ENCODE data around the gene HSPA1L.
A peak's percentile ranks its signal among the peaks of the same experiment; 100 is the strongest.
"Not testable (repeated sequence)": the region's sequence is repeated elsewhere in the genome, so short reads cannot be mapped to it uniquely, and the experiment has no call there.

The HSPA1L gene

DNA sequence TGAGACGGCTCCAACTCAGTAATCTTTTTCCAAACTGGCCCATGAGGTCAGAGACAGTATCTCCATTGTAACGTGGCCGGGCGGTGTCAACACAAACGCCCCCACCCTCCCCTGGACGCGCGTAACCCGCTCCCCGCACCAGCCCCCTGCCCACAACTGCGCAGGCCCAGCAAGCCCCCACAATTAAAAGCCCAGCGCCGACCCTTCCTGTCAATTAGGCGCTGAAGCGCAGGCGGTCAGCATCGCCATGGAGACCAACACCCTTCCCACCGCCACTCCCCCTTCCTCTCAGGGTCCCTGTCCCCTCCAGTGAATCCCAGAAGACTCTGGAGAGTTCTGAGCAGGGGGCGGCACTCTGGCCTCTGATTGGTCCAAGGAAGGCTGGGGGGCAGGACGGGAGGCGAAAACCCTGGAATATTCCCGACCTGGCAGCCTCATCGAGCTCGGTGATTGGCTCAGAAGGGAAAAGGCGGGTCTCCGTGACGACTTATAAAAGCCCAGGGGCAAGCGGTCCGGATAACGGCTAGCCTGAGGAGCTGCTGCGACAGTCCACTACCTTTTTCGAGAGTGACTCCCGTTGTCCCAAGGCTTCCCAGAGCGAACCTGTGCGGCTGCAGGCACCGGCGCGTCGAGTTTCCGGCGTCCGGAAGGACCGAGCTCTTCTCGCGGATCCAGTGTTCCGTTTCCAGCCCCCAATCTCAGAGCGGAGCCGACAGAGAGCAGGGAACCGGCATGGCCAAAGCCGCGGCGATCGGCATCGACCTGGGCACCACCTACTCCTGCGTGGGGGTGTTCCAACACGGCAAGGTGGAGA is at the start of gene HSPA1L, which contains the start of gene HSPA1A:
HSPA1L (minus strand) TSS at position 259 of the 814 bp plus-strand sequence. CDS start 3,311 bp downstream, outside the sequence.
HSPA1A (plus strand) TSS at position 519 of the 814 bp plus-strand sequence; CDS start at position 733, 214 bp downstream.
- Mint-ChIP-seq H3K4me3 (peak within 1 kb of the TSS; percentile 98), H3K9me3 (no peaks in the 10 kb centered on the region), H3K36me3 (peaks cover 4% of the 10 kb centered on the region), H3K27me3 (no peaks in the 10 kb centered on the region), H3K4me1 (peaks cover 34% of the 10 kb centered on the region), H3K27ac (peak within 1 kb of the TSS; percentile 91)
- ATAC-seq, result peak; percentile 82

DNA sequence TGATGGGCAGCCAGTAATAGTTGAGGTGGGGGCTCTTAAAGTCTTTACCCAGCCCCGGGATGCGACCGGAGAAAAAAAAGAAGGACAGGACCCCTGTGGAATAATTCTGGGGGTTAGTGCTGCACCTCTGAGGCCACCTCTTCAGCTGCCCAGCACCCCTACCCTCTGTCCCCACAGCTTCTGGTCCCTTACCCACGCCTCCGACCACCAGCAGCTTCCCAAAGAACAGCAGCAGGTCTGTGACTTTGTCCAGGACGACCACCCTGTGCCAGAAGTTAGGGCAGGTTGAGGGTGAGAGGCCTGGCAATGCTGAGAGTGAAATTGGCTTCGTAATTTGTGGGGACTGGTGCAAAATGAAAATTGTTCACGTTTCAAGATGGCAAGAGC is 49.7 kb upstream of the HSPA1L start:
- Mint-ChIP-seq H3K4me3 (no peak overlapping the region), H3K27ac (no peak overlapping the region), H3K27me3 (no peaks in the 10 kb centered on the region), H3K36me3 (peaks cover 11% of the 10 kb centered on the region), H3K4me1 (peaks cover 28% of the 10 kb centered on the region), H3K9me3 (no peaks in the 10 kb centered on the region)
- no peak for ATAC-seq

DNA sequence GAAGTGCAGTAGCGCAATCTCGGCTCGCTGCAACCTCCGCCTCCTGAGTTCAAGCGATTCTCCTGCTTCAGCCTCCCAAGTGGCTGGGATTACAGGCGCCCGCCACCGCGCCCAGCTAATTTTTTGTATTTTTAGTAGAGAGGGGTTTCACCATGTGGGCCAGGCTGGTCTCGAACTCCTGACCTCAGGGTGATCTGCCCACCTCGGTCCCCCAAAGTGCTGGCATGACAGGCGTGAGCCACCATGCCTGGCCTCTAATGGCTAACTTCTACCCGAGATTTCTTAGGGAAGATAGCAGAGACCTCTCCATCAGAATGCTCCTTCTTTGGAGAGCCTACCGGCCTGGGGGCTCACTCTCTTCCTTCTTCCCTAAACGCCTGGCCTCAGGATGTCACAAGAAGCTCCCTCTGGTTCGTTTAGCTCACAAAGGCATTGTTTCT is 49.1 kb upstream of the HSPA1L start:
- not testable (repeated sequence) for H3K9me3 Mint-ChIP-seq, H3K27me3 Mint-ChIP-seq, ATAC-seq
- H3K27ac Mint-ChIP-seq, result peak overlapping the region; percentile 91
- peak overlapping the region; percentile 96 for H3K4me3 Mint-ChIP-seq
- H3K36me3 Mint-ChIP-seq, result peaks cover 17% of the 10 kb centered on the region
- peaks cover 28% of the 10 kb centered on the region for H3K4me1 Mint-ChIP-seq

DNA sequence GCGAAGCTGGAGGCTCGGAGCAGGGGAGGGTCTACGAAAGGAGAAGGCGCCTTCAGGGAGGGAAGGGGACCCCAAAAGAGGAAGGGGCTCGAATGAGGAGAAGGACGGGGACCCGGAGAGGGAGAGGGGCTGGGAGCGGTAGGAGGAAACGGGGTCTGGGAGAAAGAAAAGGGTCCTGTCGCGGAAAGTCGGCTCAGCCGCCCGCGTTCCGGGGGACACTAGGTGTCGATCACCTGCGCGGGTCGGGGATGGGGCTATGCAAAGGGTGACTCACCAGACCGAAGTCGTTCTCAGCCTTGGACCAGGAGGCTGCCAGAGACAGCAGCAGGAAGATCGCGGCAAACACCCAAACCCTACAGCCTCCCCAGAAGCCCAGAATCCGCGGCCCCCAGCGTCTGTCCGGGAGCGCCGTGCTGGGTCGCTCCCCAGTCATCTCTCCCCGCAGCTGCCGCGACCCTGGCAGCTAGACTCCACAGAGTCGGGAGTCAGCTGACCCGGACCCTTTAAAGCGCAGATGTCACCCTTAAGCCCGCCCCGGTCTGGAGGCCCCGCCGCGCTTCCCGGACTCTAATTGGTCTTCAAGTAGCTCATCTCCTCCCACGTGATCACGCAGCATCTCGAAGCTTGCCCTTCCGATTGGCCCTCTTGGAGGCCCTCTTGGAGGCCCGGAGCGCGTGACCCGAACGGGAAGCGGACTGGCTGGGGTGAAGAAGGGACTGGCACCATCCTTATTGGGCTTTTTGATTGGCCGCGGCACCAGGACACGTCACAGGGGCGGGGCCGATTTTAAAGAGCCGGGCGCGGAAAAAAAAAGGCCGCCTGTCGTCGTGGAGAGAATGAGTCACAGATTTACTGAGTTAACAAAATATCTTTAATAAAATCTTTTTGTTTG is 47.5 kb upstream of the HSPA1L start, which contains the start of gene NEU1:
NEU1 (minus strand) TSS at position 478 of the 892 bp plus-strand sequence; CDS start at position 433, 45 bp downstream.
- peaks cover 28% of the 10 kb centered on the region for H3K4me1 Mint-ChIP-seq
- H3K36me3 Mint-ChIP-seq, result peaks cover 25% of the 10 kb centered on the region
- no peaks in the 10 kb centered on the region for H3K9me3 Mint-ChIP-seq
- no peaks in the 10 kb centered on the region for H3K27me3 Mint-ChIP-seq
- ATAC-seq, result peak; percentile 98
- H3K4me3 Mint-ChIP-seq, result peak within 1 kb of the TSS; percentile 96
- peak within 1 kb of the TSS; percentile 91 for H3K27ac Mint-ChIP-seq

DNA sequence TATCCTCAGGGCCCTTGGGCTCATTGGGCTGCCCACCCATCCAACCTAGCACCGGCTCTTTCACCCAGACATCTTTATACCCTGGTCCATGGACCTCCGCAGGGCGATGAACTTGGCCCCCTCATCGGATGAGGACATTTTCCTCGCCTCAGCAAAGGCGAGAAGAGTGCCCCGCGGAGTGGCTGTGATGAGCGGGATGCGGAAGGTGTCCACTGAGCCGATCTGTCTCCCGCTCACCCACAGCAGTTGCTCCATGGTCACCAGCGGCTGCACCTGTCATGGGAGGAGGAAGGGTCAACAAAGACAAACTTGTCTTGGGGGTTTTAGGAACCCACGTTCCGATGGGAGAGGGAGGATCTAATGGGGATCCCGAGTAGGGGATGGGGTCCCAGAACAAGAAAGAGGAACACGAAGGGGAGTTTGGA is 46.8 kb upstream of the HSPA1L start:
- ATAC-seq, result no peak
- Mint-ChIP-seq H3K36me3 (peaks cover 31% of the 10 kb centered on the region), H3K9me3 (no peaks in the 10 kb centered on the region), H3K27me3 (no peaks in the 10 kb centered on the region), H3K27ac (peak overlapping the region; percentile 91), H3K4me1 (peaks cover 28% of the 10 kb centered on the region), H3K4me3 (peak overlapping the region; percentile 96)

DNA sequence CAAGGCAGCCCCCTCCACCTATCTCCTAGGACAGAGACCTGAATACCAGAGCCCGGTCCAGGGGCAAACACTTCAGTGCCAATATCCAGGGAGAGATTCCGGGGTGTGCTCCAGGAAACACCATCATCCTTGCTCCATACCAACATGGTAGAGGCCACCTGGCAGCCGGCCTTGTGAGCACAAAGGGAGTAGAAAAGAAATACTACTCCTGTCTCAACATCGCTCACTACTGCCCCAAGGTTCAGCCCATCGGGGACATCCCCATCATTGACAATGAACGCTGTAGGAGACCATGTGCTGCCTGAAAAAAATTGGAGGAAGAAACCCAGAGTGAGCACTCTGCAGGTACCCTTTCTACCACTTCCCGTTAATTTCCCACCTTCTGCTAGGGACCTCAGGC is 46.1 kb upstream of the HSPA1L start:
- H3K4me1 Mint-ChIP-seq, result peaks cover 28% of the 10 kb centered on the region
- no peaks in the 10 kb centered on the region for H3K9me3 Mint-ChIP-seq
- no peaks in the 10 kb centered on the region for H3K27me3 Mint-ChIP-seq
- peak overlapping the region; percentile 91 for H3K27ac Mint-ChIP-seq
- no peak for ATAC-seq
- H3K4me3 Mint-ChIP-seq, result peak overlapping the region; percentile 96
- H3K36me3 Mint-ChIP-seq, result peaks cover 36% of the 10 kb centered on the region

DNA sequence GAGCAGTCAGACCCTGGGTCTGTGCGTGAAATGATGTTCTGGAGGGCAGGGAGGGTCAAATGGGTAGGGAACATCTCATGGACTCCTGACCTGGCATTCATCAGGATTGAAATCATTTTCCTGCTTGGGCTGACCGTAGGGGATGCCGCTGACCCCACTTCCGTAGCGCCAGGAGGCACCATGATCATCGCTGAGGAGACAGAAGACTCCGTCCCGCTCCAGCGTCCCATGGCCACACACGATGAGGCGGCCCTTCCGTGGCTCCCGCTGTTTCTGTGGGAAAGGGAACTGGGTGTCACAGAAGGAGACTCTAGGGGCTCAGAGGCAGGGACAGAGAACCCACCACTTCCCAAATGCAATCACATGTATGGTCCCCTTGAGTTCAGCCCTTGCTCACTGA is 45.3 kb upstream of the HSPA1L start:
- Mint-ChIP-seq H3K4me3 (no peak overlapping the region), H3K36me3 (peaks cover 36% of the 10 kb centered on the region), H3K4me1 (peaks cover 28% of the 10 kb centered on the region), H3K27ac (no peak overlapping the region), H3K27me3 (no peaks in the 10 kb centered on the region), H3K9me3 (no peaks in the 10 kb centered on the region)
- no peak for ATAC-seq

DNA sequence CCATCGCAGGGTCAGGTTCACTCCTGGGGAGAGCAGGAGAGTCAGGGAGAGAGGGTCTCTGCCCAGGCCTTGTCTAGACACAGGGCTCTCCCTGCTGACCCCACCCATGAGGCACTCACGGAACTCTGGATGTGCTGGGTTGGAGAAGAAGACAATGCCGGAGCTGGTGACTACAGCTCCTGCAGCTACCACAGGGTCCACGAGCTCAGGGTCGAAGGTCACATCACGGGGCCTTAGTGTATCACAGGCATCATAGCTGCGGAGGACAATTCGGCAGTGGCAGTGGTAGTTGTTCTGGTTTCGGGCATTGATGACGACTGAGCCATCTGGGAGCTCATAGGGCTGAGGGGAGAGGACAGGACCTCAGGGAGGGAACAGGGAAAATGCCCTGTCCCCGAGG is 44.8 kb upstream of the HSPA1L start:
- Mint-ChIP-seq H3K4me3 (no peak overlapping the region), H3K36me3 (peaks cover 36% of the 10 kb centered on the region), H3K4me1 (peaks cover 28% of the 10 kb centered on the region), H3K27ac (no peak overlapping the region), H3K9me3 (no peaks in the 10 kb centered on the region), H3K27me3 (no peaks in the 10 kb centered on the region)
- no peak for ATAC-seq

DNA sequence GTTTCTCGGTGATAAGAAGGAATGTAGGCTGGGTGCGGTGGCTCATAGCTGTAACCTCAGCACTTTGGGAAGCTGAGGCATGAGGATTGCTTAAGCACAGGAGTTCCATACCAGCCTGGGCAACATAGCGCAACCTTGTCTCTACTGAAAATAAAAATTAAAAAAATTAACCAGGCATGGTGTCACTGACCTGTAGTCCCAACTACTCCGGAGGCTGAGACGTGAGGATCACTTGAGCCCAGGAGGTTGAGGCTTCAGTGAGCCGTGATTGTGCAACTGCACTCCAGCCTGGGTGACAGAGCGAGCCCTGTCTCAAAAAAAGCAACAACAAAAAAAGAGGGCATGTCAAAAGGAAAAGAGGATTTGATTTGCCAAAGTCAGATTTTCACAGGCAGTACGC is 43.6 kb upstream of the HSPA1L start:
- Mint-ChIP-seq H3K36me3 (peaks cover 36% of the 10 kb centered on the region), H3K27ac (no peak overlapping the region), H3K4me1 (peaks cover 17% of the 10 kb centered on the region), H3K4me3 (no peak overlapping the region), H3K27me3 (no peaks in the 10 kb centered on the region), H3K9me3 (no peaks in the 10 kb centered on the region)
- no peak for ATAC-seq

DNA sequence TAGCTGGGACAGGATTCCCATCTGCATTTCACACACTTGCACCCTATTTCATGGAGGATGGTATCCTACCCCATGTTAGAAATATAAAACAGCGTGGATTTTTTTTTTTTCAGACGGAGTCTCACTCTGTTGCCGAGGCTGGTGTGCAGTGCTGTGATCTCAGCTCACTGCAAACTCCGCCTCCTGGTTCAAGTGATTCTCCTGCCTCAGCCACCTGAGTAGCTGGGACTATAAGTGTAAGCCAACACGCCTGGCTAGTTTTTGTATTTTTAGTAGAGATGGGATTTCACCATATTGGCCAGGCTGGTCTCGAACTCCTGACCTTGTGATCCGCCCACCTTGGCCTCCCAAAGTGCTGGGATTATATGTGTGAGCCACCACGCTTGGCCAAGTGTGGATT is 42.7 kb upstream of the HSPA1L start:
- H3K9me3 Mint-ChIP-seq, H3K4me3 Mint-ChIP-seq, H3K27ac Mint-ChIP-seq, H3K27me3 Mint-ChIP-seq, ATAC-seq: not testable (repeated sequence)
- Mint-ChIP-seq H3K36me3 (peaks cover 38% of the 10 kb centered on the region), H3K4me1 (peaks cover 13% of the 10 kb centered on the region)

DNA sequence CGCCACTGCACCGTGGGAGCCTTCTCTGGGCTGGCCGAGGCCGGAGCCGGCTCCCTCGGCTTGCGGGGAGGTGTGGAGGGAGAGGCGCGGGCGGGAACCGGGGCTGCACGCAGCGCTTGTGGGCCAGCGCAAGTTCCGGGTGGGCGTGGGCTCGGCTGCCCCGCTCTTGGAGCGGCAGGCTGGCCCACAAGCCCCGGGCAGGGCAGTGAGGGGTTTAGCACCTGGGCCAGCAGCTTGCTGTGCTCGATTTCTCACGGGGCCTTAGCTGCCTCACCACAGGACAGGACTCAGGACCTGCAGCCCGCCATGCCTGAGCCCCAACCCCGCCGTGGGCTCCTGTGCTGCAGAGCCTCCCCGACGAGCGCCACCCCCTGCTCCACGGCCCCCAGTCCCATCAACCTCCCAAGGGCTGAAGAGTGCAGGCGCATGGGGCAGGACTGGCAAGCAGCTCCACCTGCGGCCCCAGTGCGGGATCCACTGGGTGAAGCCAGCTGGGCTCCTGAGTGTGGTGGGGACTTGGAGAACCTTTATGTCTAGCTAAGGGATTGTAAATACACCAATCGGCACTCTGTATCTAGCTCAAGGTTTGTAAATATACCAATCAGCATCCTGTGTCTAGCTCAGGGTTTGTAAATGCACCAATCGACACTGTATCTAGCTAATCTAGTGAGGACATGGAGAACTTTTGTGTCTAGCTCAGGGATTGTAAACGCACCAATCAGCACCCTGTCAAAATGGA is 37.1 kb upstream of the HSPA1L start:
- H3K9me3 Mint-ChIP-seq, ATAC-seq, H3K27ac Mint-ChIP-seq: not testable (repeated sequence)

DNA sequence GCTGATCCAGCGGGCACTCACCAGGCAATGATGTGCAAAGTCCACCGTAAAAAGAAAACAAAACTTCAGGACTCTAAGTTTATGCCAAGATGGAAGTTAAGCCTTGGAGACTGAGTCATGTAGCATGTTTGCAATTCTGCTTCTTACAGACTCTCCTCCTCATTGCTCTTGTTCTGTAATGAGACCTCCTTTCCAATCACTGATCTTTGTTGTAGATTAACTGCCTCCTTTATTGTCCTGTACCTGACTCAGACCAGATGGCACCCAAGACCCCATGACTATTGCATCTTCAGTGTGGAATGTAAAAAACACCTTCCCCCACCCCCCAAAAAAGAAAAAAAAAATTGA is 36.4 kb upstream of the HSPA1L start:
- Mint-ChIP-seq H3K36me3 (peaks cover 12% of the 10 kb centered on the region), H3K9me3 (no peaks in the 10 kb centered on the region), H3K27me3 (no peaks in the 10 kb centered on the region), H3K4me1 (no peaks in the 10 kb centered on the region), H3K4me3 (no peak overlapping the region), H3K27ac (no peak overlapping the region)
- ATAC-seq, result no peak

More for the DNA sequence above, 37.1 kb upstream of the HSPA1L start:
- H3K4me1 Mint-ChIP-seq, H3K27me3 Mint-ChIP-seq, H3K4me3 Mint-ChIP-seq: not testable (repeated sequence)
- peaks cover 18% of the 10 kb centered on the region for H3K36me3 Mint-ChIP-seq

DNA sequence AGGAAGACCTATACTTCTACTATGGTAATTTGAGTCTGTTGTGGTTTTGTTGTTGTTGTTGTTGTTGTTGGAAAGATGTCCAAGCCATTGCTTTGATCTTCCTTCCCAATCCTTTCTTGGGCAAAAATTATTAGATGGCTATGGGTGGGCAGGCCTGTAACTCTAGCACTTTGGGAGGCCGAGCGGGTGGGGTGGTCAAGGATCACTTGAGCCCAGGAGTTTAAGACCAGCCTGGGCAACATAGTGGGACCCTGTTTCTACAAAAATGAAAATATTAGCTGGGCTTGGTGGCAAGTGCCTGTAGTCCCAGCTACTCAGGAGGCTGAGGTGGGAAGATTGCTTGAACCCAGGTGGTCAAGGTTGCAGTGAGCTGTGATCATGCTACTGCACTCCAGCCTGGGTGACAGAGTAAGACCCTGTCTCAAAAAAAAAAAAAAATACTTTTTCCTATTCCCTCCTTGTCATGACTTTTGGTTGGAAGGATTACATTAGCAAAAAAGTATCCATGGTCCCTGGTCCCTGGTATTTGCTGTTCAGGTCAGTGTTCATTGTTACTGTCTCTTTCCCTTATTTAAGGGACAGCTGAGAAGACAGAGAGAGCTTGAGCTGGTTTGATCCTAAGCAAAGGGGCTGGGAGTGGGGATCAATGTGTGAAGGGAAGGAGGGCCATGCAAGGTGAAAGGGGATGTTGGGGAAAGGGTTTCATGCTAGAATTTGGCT is 35.8 kb upstream of the HSPA1L start:
- ATAC-seq, result no peak
- no peaks in the 10 kb centered on the region for H3K9me3 Mint-ChIP-seq

DNA sequence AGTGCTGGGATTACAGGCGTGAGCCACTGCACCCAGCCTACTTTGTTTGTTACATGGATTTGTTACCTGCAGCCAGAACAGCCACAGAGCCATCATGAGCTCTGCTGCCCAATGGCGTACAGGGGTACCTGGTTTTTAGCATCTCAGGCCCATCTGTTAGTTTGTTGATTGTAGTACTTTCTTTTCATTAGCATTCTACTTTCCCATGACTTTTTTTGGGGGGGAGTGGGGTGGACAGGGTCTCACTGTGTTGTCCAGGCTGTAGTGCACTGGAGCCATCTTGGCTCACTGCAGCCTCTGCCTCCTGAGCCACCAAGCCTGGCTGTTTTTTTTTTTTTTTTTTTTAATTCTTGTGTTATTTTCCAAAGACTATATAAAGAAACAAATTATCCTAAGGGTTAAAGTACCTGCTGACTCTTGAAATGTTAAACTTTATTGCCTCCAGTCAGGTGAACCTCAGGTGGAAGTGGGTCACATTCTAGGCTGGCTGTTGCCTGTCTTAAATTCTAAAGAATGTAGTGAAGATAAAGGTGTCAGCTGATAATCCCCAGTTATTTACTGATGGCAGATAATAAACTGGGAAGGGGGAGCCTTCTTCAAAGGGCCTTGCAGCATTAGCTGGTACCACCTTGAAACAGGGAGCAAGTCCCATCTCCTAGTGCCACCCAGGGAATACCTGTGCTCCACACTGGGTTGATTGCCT is 32.3 kb upstream of the HSPA1L start:
- Mint-ChIP-seq H3K4me3 (no peak overlapping the region), H3K27ac (no peak overlapping the region), H3K36me3 (peaks cover 13% of the 10 kb centered on the region), H3K9me3 (no peaks in the 10 kb centered on the region), H3K27me3 (no peaks in the 10 kb centered on the region), H3K4me1 (no peaks in the 10 kb centered on the region)
- ATAC-seq, result no peak

More for the DNA sequence above, 35.8 kb upstream of the HSPA1L start:
- H3K4me3 Mint-ChIP-seq, result no peak overlapping the region
- H3K4me1 Mint-ChIP-seq, result no peaks in the 10 kb centered on the region
- H3K27me3 Mint-ChIP-seq, result no peaks in the 10 kb centered on the region
- no peak overlapping the region for H3K27ac Mint-ChIP-seq
- peaks cover 12% of the 10 kb centered on the region for H3K36me3 Mint-ChIP-seq
